ENCODE measurements around the gene CELF4.

- TF ChIP-seq YY1 (IDR thresholded peaks at IDR 0.05; ENCODE audit: low read depth) (no peak), TAF1 (IDR thresholded peaks at IDR 0.05; ENCODE audit: low read depth) (no peak), EGR1 (IDR thresholded peaks at IDR 0.05) (no peak), EP300 (IDR thresholded peaks at IDR 0.05; ENCODE audit: borderline replicate concordance) (no peak), NFIC (IDR thresholded peaks at IDR 0.05) (no peak), REST (IDR thresholded peaks at IDR 0.05; ENCODE audit: low read depth) (no peak), MAX (IDR thresholded peaks at IDR 0.05) (no peak)
Measured at GRCh38 chr18:37550118-37550875, 15.3 kb downstream of the CELF4 start.

All from Ishikawa (cell line).